GM23338 (cell line): ENCODE measurements around the gene CPXM2. TPM values are rescaled to one million over a fixed set of nuclear protein-coding genes. Genes with fewer than 3 reads are reported as not detected.

Source experiments
- ATAC-seq: fragments of 200-7000 bp; cut with Tn5 transposase; 3 replicates; pipeline ENCODE4 v1.9.1; 2020
- DNase-seq: peaks from one replicate; pipeline ENCODE4 v3.0.0-alpha.2; 2015; ENCODE audit warnings: low spot score
- H2AFZ ChIP-seq: fragments of 200-600 bp; sonication (generic); 2 replicates; pipeline ENCODE4 v1.8.0; 2016; ENCODE audit warnings: antibody characterized with exemption, mild to moderate bottlenecking, moderate library complexity
- H3F3A ChIP-seq: fragments of 200-600 bp; sonication (generic); replicated peaks from 2 replicates; pipeline ENCODE4 v1.8.0; 2017; ENCODE audit warnings: antibody characterized with exemption, mixed run types, low read depth
- H3K27ac ChIP-seq: fragments of 200-600 bp; sonication (generic); 2 replicates; pipeline ENCODE4 v1.6.1; 2016; ENCODE audit warnings: low read depth
- H3K27me3 ChIP-seq: fragments of 200-600 bp; sonication (generic); 2 replicates; pipeline ENCODE4 v1.8.0; 2016; ENCODE audit warnings: mild to moderate bottlenecking, mixed run types, moderate library complexity; ENCODE audit not compliant: insufficient read depth
- H3K36me3 ChIP-seq: fragments of 200-600 bp; sonication (generic); 2 replicates; pipeline ENCODE4 v1.8.0; 2016; ENCODE audit warnings: mild to moderate bottlenecking; ENCODE audit not compliant: insufficient read depth
- H3K4me1 ChIP-seq: fragments of 200-600 bp; sonication (generic); 2 replicates; pipeline ENCODE4 v1.8.0; 2016; ENCODE audit warnings: mild to moderate bottlenecking, moderate library complexity; ENCODE audit not compliant: insufficient read depth
- H3K4me2 ChIP-seq: fragments of 200-600 bp; sonication (generic); 2 replicates; pipeline ENCODE4 v1.7.1; 2017; ENCODE audit warnings: mixed run types
- H3K4me3 ChIP-seq: fragments of 200-600 bp; sonication (generic); 2 replicates; pipeline ENCODE4 v1.6.1; 2016; ENCODE audit warnings: mixed run types
- H3K79me2 ChIP-seq: fragments of 200-600 bp; sonication (generic); replicated peaks from 2 replicates; pipeline ENCODE4 v1.8.0; 2017; ENCODE audit warnings: mild to moderate bottlenecking; ENCODE audit not compliant: insufficient read depth
- H3K9me2 ChIP-seq: fragments of 200-600 bp; sonication (generic); 2 replicates; pipeline ENCODE4 v1.8.0; 2017; ENCODE audit not compliant: insufficient read depth
- H4K20me1 ChIP-seq: fragments of 200-600 bp; sonication (generic); replicated peaks from 2 replicates; pipeline ENCODE4 v1.8.0; 2017; ENCODE audit warnings: mild to moderate bottlenecking; ENCODE audit not compliant: insufficient read depth
- H3K27ac Mint-ChIP-seq: 2 replicates; pipeline ENCODE4 v1.8.0; 2020; ENCODE audit warnings: inconsistent platforms, mild to moderate bottlenecking, moderate library complexity, mixed read lengths
- H3K27me3 Mint-ChIP-seq: 3 replicates; pipeline ENCODE4 v1.8.0; 2022; ENCODE audit warnings: low read depth, mild to moderate bottlenecking, moderate library complexity, mixed read lengths, inconsistent platforms; ENCODE audit not compliant: insufficient read depth, poor library complexity
- H3K36me3 Mint-ChIP-seq: 3 replicates; pipeline ENCODE4 v1.8.0; 2021; ENCODE audit warnings: low read depth, mild to moderate bottlenecking, inconsistent platforms, moderate library complexity, mixed read lengths
- H3K4me1 Mint-ChIP-seq: 3 replicates; pipeline ENCODE4 v1.8.0; 2020; ENCODE audit warnings: mild to moderate bottlenecking, inconsistent platforms, mixed read lengths
- H3K4me3 Mint-ChIP-seq: 3 replicates; pipeline ENCODE4 v1.8.0; 2021; ENCODE audit warnings: moderate library complexity, mild to moderate bottlenecking, inconsistent platforms, mixed read lengths
- H3K9me3 Mint-ChIP-seq: 3 replicates; pipeline ENCODE4 v1.8.0; 2020; ENCODE audit warnings: moderate library complexity, mild to moderate bottlenecking, inconsistent platforms, mixed read lengths
- EZH2 ChIP-seq: fragments of 200-600 bp; sonication (generic); IDR thresholded peaks from one replicate; pipeline ENCODE4 v1.8.0; 2017; ENCODE audit warnings: antibody characterized with exemption, mild to moderate bottlenecking, low read depth; ENCODE audit not compliant: unreplicated experiment
- EZH2phosphoT487 ChIP-seq: fragments of 200-600 bp; sonication (generic); IDR thresholded peaks from one replicate; pipeline ENCODE4 v1.8.1; 2018; ENCODE audit warnings: antibody characterized with exemption; ENCODE audit not compliant: unreplicated experiment
- JUNB ChIP-seq: IDR thresholded peaks from one replicate; pipeline ENCODE4 v1.6.1; 2016; ENCODE audit warnings: antibody characterized with exemption; ENCODE audit not compliant: unreplicated experiment
- POLR2AphosphoS5 ChIP-seq: IDR thresholded peaks from 2 replicates; pipeline ENCODE4 v1.6.1; 2016; ENCODE audit warnings: antibody characterized with exemption, low read depth
- REST ChIP-seq: IDR thresholded peaks from one replicate; pipeline ENCODE4 v1.6.1; 2018; ENCODE audit warnings: antibody characterized with exemption; ENCODE audit not compliant: unreplicated experiment
- STAT1 ChIP-seq: IDR thresholded peaks from one replicate; pipeline ENCODE4 v1.6.1; 2016; ENCODE audit warnings: antibody characterized with exemption; ENCODE audit not compliant: unreplicated experiment
- ZNF331 ChIP-seq: fragments of 250-450 bp; sonication (Bioruptor Pico); IDR thresholded peaks from 2 replicates; pipeline ENCODE4 v1.5.0; 2020; ENCODE audit warnings: low read depth, mild to moderate bottlenecking, moderate library complexity
- ZNF462 ChIP-seq: fragments of 250-450 bp; sonication (Bioruptor Pico); IDR thresholded peaks from 2 replicates; pipeline ENCODE4 v1.5.0; 2020; ENCODE audit warnings: mild to moderate bottlenecking, moderate library complexity
- polyA plus RNA-seq: library from polyadenylated mRNA; unstranded; fragments of >200 nt; fragmentation: Nextera tagmentation; extraction: Ambion mirVana; gene quantifications from 2 replicates; pipeline ENCODE4 v1.2.1, GENCODE V29; 2016
- total RNA-seq: library from RNA; depleted of rRNA; stranded (reverse); fragments of >200 nt; shearing (Covaris generic); gene quantifications from 2 replicates; pipeline ENCODE4 v1.2.3, GENCODE V29; 2014
- TF ChIP-seq, protein P1 (sequence below): IDR thresholded peaks from 2 replicates; pipeline ENCODE4 v1.6.1; 2016; ENCODE audit warnings: antibody characterized with exemption

CPXM2 gene
- total and polyA plus RNA-seq, 2 experiments from 2014 or later, result 1.6 to 8.1 TPM

DNA sequence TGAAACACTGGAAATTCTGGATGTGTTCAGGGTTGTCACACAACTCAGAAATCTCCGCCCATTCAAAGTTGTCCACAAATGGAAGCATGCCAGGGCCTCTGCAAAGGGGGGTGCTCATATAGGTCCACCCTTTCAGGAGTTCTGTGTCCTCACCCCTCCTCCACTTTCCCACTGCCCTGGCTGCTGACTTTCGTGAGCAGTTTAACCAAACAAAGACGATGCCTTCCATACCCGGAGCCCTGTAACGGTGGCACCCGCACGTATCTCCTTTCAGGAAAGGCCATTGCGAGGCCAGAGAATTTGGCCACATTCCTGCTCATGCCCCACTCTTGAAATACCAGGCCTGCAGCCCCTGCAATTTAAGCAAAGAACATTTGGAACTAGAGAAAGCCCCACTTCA is 1.4 kb downstream of the CPXM2 start:
- Mint-ChIP-seq H3K27ac (no peak overlapping the region), H3K9me3 (no peaks in the 10 kb centered on the region), H3K4me1 (peaks cover 20% of the 10 kb centered on the region), H3K36me3 (no peaks in the 10 kb centered on the region), H3K4me3 (peak overlapping the region; percentile 77; the same call in 2 of the 3 replicates), H3K27me3 (peaks cover 27% of the 10 kb centered on the region)
- H3F3A ChIP-seq, result no peaks in the 10 kb centered on the region; the same call in 1 of the 2 replicates
- H2AFZ ChIP-seq, result peak overlapping the region; percentile 93; the same call in 1 of the 2 replicates
- no peaks in the 10 kb centered on the region for H3K36me3 ChIP-seq
- peaks cover 21% of the 10 kb centered on the region for H3K4me1 ChIP-seq
- H3K4me3 ChIP-seq, result 0 out of 2 replicates have a peak overlapping the region, but pooled peaks have one; percentile 81
- H3K27me3 ChIP-seq, result peaks cover 30% of the 10 kb centered on the region
- peak overlapping the region; percentile 89 for H3K4me2 ChIP-seq
- no peaks in the 10 kb centered on the region for H4K20me1 ChIP-seq
- ATAC-seq (no peak), DNase-seq (no peak)
- H3K27ac ChIP-seq, result no peak overlapping the region
- no peaks in the 10 kb centered on the region for H3K79me2 ChIP-seq
- TF ChIP-seq STAT1 (no peak), EZH2 (no peak), ZNF462 (no peak), ZNF331 (CRISPR knock-in tag) (no peak), JUNB (no peak), REST (no peak), EZH2phosphoT487 (no peak), POLR2AphosphoS5 (no peak)
- TF ChIP-seq, protein P1, sequence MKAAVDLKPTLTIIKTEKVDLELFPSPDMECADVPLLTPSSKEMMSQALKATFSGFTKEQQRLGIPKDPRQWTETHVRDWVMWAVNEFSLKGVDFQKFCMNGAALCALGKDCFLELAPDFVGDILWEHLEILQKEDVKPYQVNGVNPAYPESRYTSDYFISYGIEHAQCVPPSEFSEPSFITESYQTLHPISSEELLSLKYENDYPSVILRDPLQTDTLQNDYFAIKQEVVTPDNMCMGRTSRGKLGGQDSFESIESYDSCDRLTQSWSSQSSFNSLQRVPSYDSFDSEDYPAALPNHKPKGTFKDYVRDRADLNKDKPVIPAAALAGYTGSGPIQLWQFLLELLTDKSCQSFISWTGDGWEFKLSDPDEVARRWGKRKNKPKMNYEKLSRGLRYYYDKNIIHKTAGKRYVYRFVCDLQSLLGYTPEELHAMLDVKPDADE, result no peak
- no peaks in the 10 kb centered on the region for H3K9me2 ChIP-seq
